Smooth muscle cell (in vitro differentiated cells): ENCODE results near the gene SNED1. TPM values are rescaled to one million over a fixed set of nuclear protein-coding genes. Genes with fewer than 3 reads are reported as not detected.

Experiments used
- DNase-seq: peaks from one replicate; lab custom pipeline; 2025; ENCODE audit not compliant: unreplicated experiment; lab: John Stamatoyannopoulos, UW
- H2AFZ ChIP-seq: fragments of 200-600 bp; sonication (generic); 2 replicates; pipeline ENCODE4 v1.6.0; 2016; ENCODE audit warnings: antibody characterized with exemption, low read depth, mild to moderate bottlenecking
- H3F3A ChIP-seq: fragments of 200-600 bp; sonication (generic); 2 replicates; pipeline ENCODE4 v1.6.0; 2017; ENCODE audit warnings: antibody characterized with exemption, low read depth
- H3K27ac ChIP-seq: fragments of 200-600 bp; sonication (generic); 2 replicates; pipeline ENCODE4 v1.5.1; 2016; ENCODE audit warnings: low read depth, mild to moderate bottlenecking
- H3K27me3 ChIP-seq: fragments of 200-600 bp; sonication (generic); 2 replicates; pipeline ENCODE4 v1.6.1; 2016; ENCODE audit warnings: low read depth, mild to moderate bottlenecking
- H3K36me3 ChIP-seq: fragments of 200-600 bp; sonication (generic); 2 replicates; pipeline ENCODE4 v1.5.1; 2016; ENCODE audit warnings: low read depth
- H3K4me1 ChIP-seq: fragments of 200-600 bp; sonication (generic); 2 replicates; pipeline ENCODE4 v1.5.1; 2016; ENCODE audit warnings: low read depth
- H3K4me2 ChIP-seq: fragments of 200-600 bp; sonication (generic); 2 replicates; pipeline ENCODE4 v1.6.0; 2016; ENCODE audit warnings: mild to moderate bottlenecking
- H3K4me3 ChIP-seq: fragments of 200-600 bp; sonication (generic); 2 replicates; pipeline ENCODE4 v1.5.1; 2016; ENCODE audit warnings: mild to moderate bottlenecking
- H3K79me2 ChIP-seq: fragments of 200-600 bp; sonication (generic); 2 replicates; pipeline ENCODE4 v1.6.0; 2016; ENCODE audit warnings: low read depth, mild to moderate bottlenecking
- H3K9ac ChIP-seq: fragments of 200-600 bp; sonication (generic); 2 replicates; pipeline ENCODE4 v1.6.0; 2016; ENCODE audit warnings: low read depth
- H3K9me3 ChIP-seq: fragments of 200-600 bp; sonication (generic); replicated peaks from 2 replicates; pipeline ENCODE4 v1.5.1; 2016; ENCODE audit warnings: low read depth
- H4K20me1 ChIP-seq: fragments of 200-600 bp; sonication (generic); 2 replicates; pipeline ENCODE4 v1.6.0; 2016; ENCODE audit warnings: low read depth
- CTCF ChIP-seq: fragments of 200-600 bp; sonication (generic); IDR thresholded peaks from 2 replicates; pipeline ENCODE4 v1.5.1; 2017; ENCODE audit warnings: borderline replicate concordance, mild to moderate bottlenecking, antibody characterized with exemption; ENCODE audit not compliant: insufficient read depth, poor library complexity, severe bottlenecking
- WGBS: methylation state at CpG from one replicate; pipeline ENCODE4 v1.1.7; 2016; ENCODE audit warnings: low lambda C conversion rate; 5-methylcytosine and 5-hydroxymethylcytosine counted together
- polyA plus RNA-seq: library from polyadenylated mRNA; unstranded; fragments of >200 nt; fragmentation: Nextera tagmentation; extraction: Ambion mirVana; gene quantifications from 2 replicates; pipeline ENCODE4 v1.2.1, GENCODE V29; 2016
- total RNA-seq: library from RNA; depleted of rRNA; stranded (reverse); fragments of >200 nt; gene quantifications from 2 replicates; pipeline ENCODE4 v1.2.3, GENCODE V29; 2014

SNED1 gene
- total and polyA plus RNA-seq, 2 experiments from 2014 or later = 0.36 to 3.0 TPM

- 91% methylated on average over 15 of the region's 17 CpGs for WGBS
These were observed 31.3 kb downstream of the SNED1 start for GRCh38 chr2:241029599-241030332.

DNA sequence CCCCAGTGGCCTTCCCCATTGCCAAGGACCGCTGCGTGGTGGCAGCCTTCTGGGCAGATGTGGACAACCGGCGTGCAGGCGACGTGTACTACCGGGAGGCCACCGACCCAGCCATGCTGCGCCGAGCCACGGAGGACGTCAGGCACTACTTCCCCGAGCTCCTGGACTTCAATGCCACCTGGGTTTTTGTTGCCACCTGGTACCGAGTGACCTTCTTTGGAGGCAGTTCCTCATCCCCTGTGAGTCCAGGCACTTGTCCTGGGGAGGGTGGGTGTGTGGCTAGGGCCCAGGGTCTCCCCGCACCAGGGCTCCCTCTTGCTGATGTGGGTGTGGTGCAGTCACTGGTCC is 31.9 kb downstream of the SNED1 start:
- Histone ChIP-seq H3K9me3 (peaks cover 6% of the 10 kb centered on the region), H3K9ac (no peak overlapping the region), H3K27ac (no peak overlapping the region), H3K4me1 (no peaks in the 10 kb centered on the region), H3F3A (no peaks in the 10 kb centered on the region), H3K36me3 (no peaks in the 10 kb centered on the region), H3K27me3 (peaks cover 4% of the 10 kb centered on the region), H2AFZ (no peak overlapping the region), H4K20me1 (no peaks in the 10 kb centered on the region), H3K4me3 (no peak overlapping the region), H3K4me2 (no peak overlapping the region), H3K79me2 (no peaks in the 10 kb centered on the region)
- no peak for DNase-seq
- no peak for TF ChIP-seq CTCF
- 94% methylated on average over 14 of the region's 15 CpGs for WGBS

More at GRCh38 chr2:241029599-241030332, 31.3 kb downstream of the SNED1 start:
- Histone ChIP-seq H3K9ac (no peak overlapping the region), H3K27ac (no peak overlapping the region), H3K27me3 (no peaks in the 10 kb centered on the region), H3K4me2 (no peak overlapping the region), H2AFZ (no peak overlapping the region), H3K9me3 (peaks cover 10% of the 10 kb centered on the region), H3K4me1 (no peaks in the 10 kb centered on the region), H3K4me3 (no peak overlapping the region), H3K79me2 (no peaks in the 10 kb centered on the region), H3F3A (no peaks in the 10 kb centered on the region), H4K20me1 (no peaks in the 10 kb centered on the region), H3K36me3 (no peaks in the 10 kb centered on the region)
- no peak for TF ChIP-seq CTCF
- DNase-seq = no peak

DNA sequence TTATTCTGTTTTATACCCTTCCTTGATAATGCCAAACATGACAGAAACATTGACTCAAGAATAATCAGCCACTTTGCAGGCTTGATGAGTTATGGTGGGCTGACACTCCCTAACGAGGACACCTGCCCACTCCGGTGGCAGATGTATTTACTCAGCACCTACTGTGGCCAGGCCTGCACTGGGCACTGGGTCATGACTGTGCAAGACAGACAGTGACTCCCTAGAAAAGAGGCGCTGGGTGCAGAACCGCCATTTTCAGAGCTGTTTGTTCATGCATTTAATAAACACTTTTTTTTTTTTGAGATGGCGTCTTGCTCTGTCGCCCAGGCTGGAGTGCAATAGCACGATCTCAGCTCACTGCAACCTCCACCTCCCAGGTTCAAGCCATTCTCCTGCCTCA is 32.5 kb downstream of the SNED1 start:
- Histone ChIP-seq H3K79me2 (no peaks in the 10 kb centered on the region), H3K27ac (no peak overlapping the region), H3K4me2 (no peak overlapping the region), H3F3A (no peaks in the 10 kb centered on the region), H3K9ac (no peak overlapping the region), H3K4me3 (no peak overlapping the region), H2AFZ (no peak overlapping the region), H4K20me1 (no peaks in the 10 kb centered on the region), H3K27me3 (peaks cover 7% of the 10 kb centered on the region), H3K4me1 (no peaks in the 10 kb centered on the region), H3K36me3 (no peaks in the 10 kb centered on the region), H3K9me3 (peaks cover 6% of the 10 kb centered on the region)
- WGBS = 94% methylated on average over 7 of the region's 7 CpGs
- no peak for TF ChIP-seq CTCF
- DNase-seq = no peak
